Sigmoid colon (tissue), 4 donors: ENCODE measurements around the gene MIF.

Source experiments
- CTCF ChIP-seq, 4 experiments: fragments of 450-650 bp in 3 of 4; fragments of 200-600 bp in 1 of 4; IDR thresholded peaks; one replicate each; pipeline ENCODE4 v1.5.1; 2016 to 2019; ENCODE audit warnings: antibody characterized with exemption in 4 of 4, mild to moderate bottlenecking in 3 of 4, moderate library complexity in 2 of 4
- EP300 ChIP-seq, 4 donors: sonication (generic); formaldehyde crosslinking; IDR thresholded peaks; one replicate each; pipeline ENCODE4 v1.6.1; 2017; ENCODE audit warnings: antibody characterized with exemption in 4 of 4

- TF ChIP-seq CTCF (IDR thresholded peaks at IDR 0.05) (no peak), EP300 (IDR thresholded peaks at IDR 0.05) (no peak)
Measured at GRCh38 chr22:23891726-23892125, 2.5 kb upstream of the MIF start.
